Measurements from ENCODE around the gene FASTKD3.

Gene FASTKD3

DNA sequence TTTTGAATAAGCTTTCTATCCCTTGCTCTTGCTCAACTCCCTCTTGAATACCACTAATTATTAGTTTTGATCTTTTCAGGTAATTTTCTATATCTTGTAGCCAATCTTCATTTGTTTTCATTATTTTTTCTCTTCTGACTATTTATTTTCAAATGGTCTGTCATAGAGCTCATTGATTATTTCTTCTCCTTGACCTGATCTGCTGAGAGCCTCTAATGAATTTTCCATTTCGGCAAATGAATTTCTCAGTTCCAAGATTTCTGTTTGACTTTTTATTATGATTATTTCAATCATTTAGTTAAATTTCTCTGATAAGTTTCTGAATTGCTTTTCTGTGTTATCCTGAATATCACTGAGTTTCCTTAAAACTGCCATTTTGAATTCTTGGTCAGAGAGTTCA lies 39.5 kb upstream of the FASTKD3 start:
- TF ChIP-seq, protein P1, sequence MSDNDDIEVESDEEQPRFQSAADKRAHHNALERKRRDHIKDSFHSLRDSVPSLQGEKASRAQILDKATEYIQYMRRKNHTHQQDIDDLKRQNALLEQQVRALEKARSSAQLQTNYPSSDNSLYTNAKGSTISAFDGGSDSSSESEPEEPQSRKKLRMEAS (IDR thresholded peaks at IDR 0.05; ENCODE audit: low read depth, low read length) = no peak
- TF ChIP-seq POLR2A (IDR thresholded peaks at IDR 0.05; ENCODE audit: extremely low read depth, insufficient read length) (no peak), MYC (IDR thresholded peaks at IDR 0.05; ENCODE audit: low read depth, low read length) (no peak)
- TF ChIP-seq, protein P2, sequence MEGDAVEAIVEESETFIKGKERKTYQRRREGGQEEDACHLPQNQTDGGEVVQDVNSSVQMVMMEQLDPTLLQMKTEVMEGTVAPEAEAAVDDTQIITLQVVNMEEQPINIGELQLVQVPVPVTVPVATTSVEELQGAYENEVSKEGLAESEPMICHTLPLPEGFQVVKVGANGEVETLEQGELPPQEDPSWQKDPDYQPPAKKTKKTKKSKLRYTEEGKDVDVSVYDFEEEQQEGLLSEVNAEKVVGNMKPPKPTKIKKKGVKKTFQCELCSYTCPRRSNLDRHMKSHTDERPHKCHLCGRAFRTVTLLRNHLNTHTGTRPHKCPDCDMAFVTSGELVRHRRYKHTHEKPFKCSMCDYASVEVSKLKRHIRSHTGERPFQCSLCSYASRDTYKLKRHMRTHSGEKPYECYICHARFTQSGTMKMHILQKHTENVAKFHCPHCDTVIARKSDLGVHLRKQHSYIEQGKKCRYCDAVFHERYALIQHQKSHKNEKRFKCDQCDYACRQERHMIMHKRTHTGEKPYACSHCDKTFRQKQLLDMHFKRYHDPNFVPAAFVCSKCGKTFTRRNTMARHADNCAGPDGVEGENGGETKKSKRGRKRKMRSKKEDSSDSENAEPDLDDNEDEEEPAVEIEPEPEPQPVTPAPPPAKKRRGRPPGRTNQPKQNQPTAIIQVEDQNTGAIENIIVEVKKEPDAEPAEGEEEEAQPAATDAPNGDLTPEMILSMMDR (IDR thresholded peaks at IDR 0.05; ENCODE audit: low read depth, low read length) = no peak
- H3K4me3 ChIP-seq (ENCODE audit: low read depth, low read length) = no peak overlapping the region
- no peak for DNase-seq (ENCODE audit: low read depth)

- no peak for TF ChIP-seq MYC (IDR thresholded peaks at IDR 0.05; ENCODE audit: low read depth, low read length)
- TF ChIP-seq, protein P1 (IDR thresholded peaks at IDR 0.05; ENCODE audit: low read depth, low read length) = no peak
- no peak for TF ChIP-seq POLR2A (IDR thresholded peaks at IDR 0.05; ENCODE audit: extremely low read depth, insufficient read length)
- TF ChIP-seq, protein P2 (IDR thresholded peaks at IDR 0.05; ENCODE audit: low read depth, low read length) = no peak
These were observed 38.8 kb upstream of the FASTKD3 start for GRCh38 chr5:7907612-7908011.

DNA sequence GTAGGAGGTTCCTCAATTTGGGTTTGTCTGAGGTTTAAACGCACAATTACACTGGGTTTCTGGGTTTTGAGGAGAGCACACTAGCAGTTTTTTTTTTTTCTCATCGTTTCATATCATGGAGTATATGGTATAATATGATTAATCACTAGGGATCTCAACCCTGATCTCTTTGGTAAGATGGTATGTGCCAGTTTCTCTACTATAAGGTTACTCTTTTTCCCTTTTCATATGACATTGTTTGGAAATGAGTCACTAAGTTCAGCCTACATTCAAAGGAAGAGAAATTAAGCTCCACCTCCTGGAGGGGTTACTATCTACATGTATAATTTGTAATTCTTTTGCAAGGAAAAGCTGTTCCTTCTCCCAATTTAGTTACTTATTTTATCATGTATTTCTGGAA lies 35.3 kb upstream of the FASTKD3 start:
- TF ChIP-seq MYC (IDR thresholded peaks at IDR 0.05; ENCODE audit: low read depth, low read length) (no peak), POLR2A (IDR thresholded peaks at IDR 0.05; ENCODE audit: extremely low read depth, insufficient read length) (no peak)
- TF ChIP-seq, protein P1 (IDR thresholded peaks at IDR 0.05; ENCODE audit: low read depth, low read length) = no peak
- TF ChIP-seq, protein P2 (IDR thresholded peaks at IDR 0.05; ENCODE audit: low read depth, low read length) = no peak
- no peak for DNase-seq (ENCODE audit: low read depth)
- H3K4me3 ChIP-seq (ENCODE audit: low read depth, low read length) = no peak overlapping the region

More at GRCh38 chr5:7907612-7908011, 38.8 kb upstream of the FASTKD3 start:
- no peak overlapping the region for H3K4me3 ChIP-seq (ENCODE audit: low read depth, low read length)
- no peak for DNase-seq (ENCODE audit: low read depth)

GRCh38 chr5:7902666-7903625 lies 34.1 kb upstream of the FASTKD3 start:
- H3K4me3 ChIP-seq (ENCODE audit: low read depth, low read length) = no peak overlapping the region
- no peak for DNase-seq (ENCODE audit: low read depth)
- TF ChIP-seq, protein P2 (IDR thresholded peaks at IDR 0.05; ENCODE audit: low read depth, low read length) = no peak
- TF ChIP-seq MYC (IDR thresholded peaks at IDR 0.05; ENCODE audit: low read depth, low read length) = no peak
- no peak for TF ChIP-seq POLR2A (IDR thresholded peaks at IDR 0.05; ENCODE audit: extremely low read depth, insufficient read length)
- TF ChIP-seq, protein P1 (IDR thresholded peaks at IDR 0.05; ENCODE audit: low read depth, low read length) = no peak

DNA sequence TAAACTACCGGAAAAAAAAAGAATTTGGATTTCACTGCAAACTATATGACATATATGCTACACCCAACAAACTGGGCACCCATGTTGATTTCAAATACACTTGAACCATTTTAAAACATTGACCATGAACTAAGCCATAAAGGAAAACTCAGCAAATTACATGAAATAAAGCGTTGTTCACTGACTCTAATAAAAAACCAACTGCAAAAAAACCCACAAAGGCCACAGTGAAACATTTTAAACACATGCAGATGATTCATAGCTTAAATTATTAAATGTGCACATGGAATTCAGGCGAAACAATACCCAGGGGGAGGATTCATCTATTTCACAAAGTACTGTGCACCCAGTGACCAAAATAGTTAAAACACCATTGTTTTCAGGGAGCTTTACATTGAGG lies 33.4 kb upstream of the FASTKD3 start:
- H3K4me3 ChIP-seq (ENCODE audit: low read depth, low read length) = no peak overlapping the region
- TF ChIP-seq POLR2A (IDR thresholded peaks at IDR 0.05; ENCODE audit: extremely low read depth, insufficient read length) = no peak
- TF ChIP-seq MYC (IDR thresholded peaks at IDR 0.05; ENCODE audit: low read depth, low read length) = no peak
- TF ChIP-seq, protein P1 (IDR thresholded peaks at IDR 0.05; ENCODE audit: low read depth, low read length) = no peak
- TF ChIP-seq, protein P2 (IDR thresholded peaks at IDR 0.05; ENCODE audit: low read depth, low read length) = no peak
- DNase-seq (ENCODE audit: low read depth) = no peak

Data from NB4 (cell line).